D721Med (cell line): ENCODE results near the gene GMDS.

Experiments used
- DNase-seq: peaks from one replicate; pipeline ENCODE4 v3.0.0; 2011; ENCODE audit warnings: low spot score; ENCODE audit not compliant: insufficient read length
- FAIRE-seq: peaks from 2 replicates; lab custom pipeline; 2011; peaks lifted over from hg19 to GRCh38; lab: Jason Lieb, UNC
- CTCF ChIP-seq: IDR thresholded peaks from 2 replicates; pipeline ENCODE4 v1.5.1; 2012; ENCODE audit warnings: mild to moderate bottlenecking, control low read depth; ENCODE audit not compliant: insufficient read depth; ENCODE audit errors: missing control alignments

Gene GMDS

GRCh38 chr6:2102316-2102883 is 143.0 kb downstream of the GMDS start:
- no peak for TF ChIP-seq CTCF
- DNase-seq = no peak
- no peak for FAIRE-seq

- no peak for FAIRE-seq
- TF ChIP-seq CTCF = no peak
- DNase-seq = no peak
These were observed 144.2 kb downstream of the GMDS start for GRCh38 chr6:2101213-2101612.

- TF ChIP-seq CTCF = no peak
- DNase-seq (no peak), FAIRE-seq (no peak)
These were observed 145.5 kb downstream of the GMDS start for GRCh38 chr6:2099870-2100269.

GRCh38 chr6:2097464-2097863 is 147.9 kb downstream of the GMDS start:
- TF ChIP-seq CTCF = no peak
- DNase-seq (no peak), FAIRE-seq (no peak)

GRCh38 chr6:2094642-2095041 is 150.8 kb downstream of the GMDS start:
- TF ChIP-seq CTCF = no peak
- no peak for FAIRE-seq
- no peak for DNase-seq

- no peak for DNase-seq
- no peak for TF ChIP-seq CTCF
- no peak for FAIRE-seq
These were observed 159.0 kb downstream of the GMDS start for GRCh38 chr6:2086326-2086965.

- no peak for DNase-seq
- TF ChIP-seq CTCF = no peak
- no peak for FAIRE-seq
These were observed 159.7 kb downstream of the GMDS start for GRCh38 chr6:2085657-2086056.
